Heart left ventricle (tissue), 16 donors: ENCODE results near the gene LAGE3. TPM values are rescaled to one million over a fixed set of nuclear protein-coding genes. Genes with fewer than 3 reads are reported as not detected.

Source experiments
- ATAC-seq, 4 donors: fragments of 200-7000 bp; cut with Tn5 transposase; one replicate each; pipeline ENCODE4 v1.9.1; 2020 to 2022; ENCODE audit warnings: moderate library complexity in 4 of 4, mild to moderate bottlenecking in 3 of 4, moderate number of reproducible peaks in 1 of 4
- DNase-seq, 5 donors: peaks; one replicate each; pipeline ENCODE4 v3.0.0-alpha.2; 2020
- H3K27ac ChIP-seq, 12 donors: fragments of 200-600 bp; sonication (generic) in 4 of 12; one replicate each; pipeline versions ENCODE4 v1.5.0 to v1.8.0; 2016 to 2022; ENCODE audit warnings: mild to moderate bottlenecking in 2 of 12
- H3K27me3 ChIP-seq, 9 donors: fragments of 200-600 bp; sonication (generic) in 2 of 9; one replicate each; pipeline versions ENCODE4 v1.5.1 to v1.8.0; 2016 to 2022; ENCODE audit warnings: mild to moderate bottlenecking in 3 of 9
- H3K36me3 ChIP-seq, 9 donors: fragments of 200-600 bp; sonication (generic) in 2 of 9; one replicate each; pipeline versions ENCODE4 v1.5.0 to v1.8.0; 2018 to 2022; ENCODE audit warnings: mild to moderate bottlenecking in 2 of 9
- H3K4me1 ChIP-seq, 12 donors: fragments of 200-600 bp; sonication (generic) in 4 of 12; one replicate each; pipeline versions ENCODE4 v1.5.0 to v1.8.0; 2016 to 2022; ENCODE audit warnings: mild to moderate bottlenecking in 3 of 12
- H3K4me3 ChIP-seq, 12 donors: fragments of 200-600 bp; sonication (generic) in 4 of 12; one replicate each; pipeline versions ENCODE4 v1.5.0 to v1.8.0; 2017 to 2022; ENCODE audit warnings: mild to moderate bottlenecking in 9 of 12, moderate library complexity in 4 of 12
- H3K9me3 ChIP-seq, 12 donors: fragments of 200-600 bp; sonication (generic) in 4 of 12; one replicate each; pipeline versions ENCODE4 v1.5.0 to v1.8.0; 2016 to 2022; ENCODE audit warnings: mild to moderate bottlenecking in 1 of 12
- CTCF ChIP-seq, 12 donors: fragments of 200-600 bp; sonication (generic) in 4 of 12; IDR thresholded peaks; one replicate each; pipeline versions ENCODE4 v1.5.0 to v1.8.0; 2018 to 2022; ENCODE audit warnings: antibody characterized with exemption in 12 of 12, mild to moderate bottlenecking in 5 of 12
- POLR2A ChIP-seq, 2 donors: fragments of 450-650 bp; IDR thresholded peaks; one replicate each; pipeline ENCODE4 v1.6.1; 2017; ENCODE audit warnings: antibody characterized with exemption in 2 of 2, mild to moderate bottlenecking in 2 of 2, moderate library complexity in 2 of 2
- WGBS, 4 donors: extraction: QIAGEN DNeasy Blood & Tissue Kit in 2 of 4; methylation state at CpG; one replicate each; pipeline versions ENCODE4 v1.1.5 to v1.1.7; 2013 to 2018; 5-methylcytosine and 5-hydroxymethylcytosine counted together
- intact Hi-C, 10 donors: fragments of 100-400 bp; cut with DNase I; formaldehyde crosslinking; loops; one replicate each; pipeline versions ENCODE4 v1.11.1 to v1.14.2; 2022
- polyA plus RNA-seq, 2 donors: library from polyadenylated mRNA; stranded (reverse); fragments of 200-250 nt; gene quantifications; one replicate each; pipeline ENCODE4 v1.2.3, GENCODE V29; 2013
- total RNA-seq, 9 donors: library from RNA; depleted of rRNA in 2 of 9; stranded (reverse); fragments of >200 nt in 2 of 9; fragmentation: NEBNext Ultra II Directional in 3 of 9; extraction: Animal tissue kit (Norgen Biotek cat#: 25700) in 3 of 9; gene quantifications; one replicate each; pipeline versions ENCODE4 v1.1.0 to v1.2.4, GENCODE V29; 2016 to 2023
- donor health status: ischemic (EF 13 %, LVEDD 7.1; RV severe dilation, severe dysfunction).
- donor health status: healthy with polysubstance abuse.
- donor health status: DM: no; HTN: yes; CAD: no.
- donor health status: DM: no; HTN: no; CAD: no.
- donor health status: ischemic (EF 25% LVEDD 6.9; RV normal size, moderate dysfunction).
- donor health status: ischemic (EF 25% LVEDD 5.7; RV mildly dilated, moderate dysfunction).
- donor health status: healthy.
- donor health status: DM: yes; HTN: yes; CAD: no.
- donor health status: ischemic (EF 35%, LVEDD 5.7; RV mildly dilated, moderate dysfunction).
- donor health status: nonischemic (EF 11% LVEDD 7.7; RV severe dilation, severe dysfunction).
- donor health status: DM: yes; HTN: yes; CAD: no.
- donor health status: PGD.
- donor health status: ischemic (EF 29% LVEDD 5.4; RV normal size, mild dysfunction).
- donor health status: nonischemic (EF 23%, LVEDD 6.1; RV moderate dilation, normal function).

LAGE3 gene
- total and polyA plus RNA-seq, 11 donors: 15.1 to 26.8 (median 18.9) TPM

GRCh38 chrX:154460326-154460725, 18.8 kb downstream of the LAGE3 start:
- Histone ChIP-seq H3K27ac (no peak overlapping the region), H3K4me3 (peak overlapping the region in 1 of 12 donors; percentile 64), H3K36me3 (peaks cover 0 to 15% (median 0%) of the 10 kb centered on the region in 9 donors), H3K4me1 (peaks cover 0 to 13% (median 0%) of the 10 kb centered on the region in 12 donors), H3K27me3 (no peaks in the 10 kb centered on the region), H3K9me3 (no peaks in the 10 kb centered on the region)
- ATAC-seq: no peak
- WGBS, 4 donors: 87 to 89% (median 88%) methylated on average over 18 to 26 of the region's 26 CpGs
- TF ChIP-seq POLR2A (IDR thresholded peaks at IDR 0.05): no peak
- TF ChIP-seq CTCF (IDR thresholded peaks at IDR 0.05): no peak
- DNase-seq: peak in 1 of 5 donors; percentile 33
- intact Hi-C loops: no loop called here

GRCh38 chrX:154459832-154460231, 19.2 kb downstream of the LAGE3 start:
- ATAC-seq (peak in 1 of 4 donors; percentile 28), DNase-seq (peak in 1 of 5 donors; percentile 35)
- WGBS, 4 donors: 50 to 73% (median 64%) methylated on average over 10 to 14 of the region's 14 CpGs
- Histone ChIP-seq H3K9me3 (no peaks in the 10 kb centered on the region), H3K4me3 (peak overlapping the region in 6 of 12 donors; percentile 61 to 85 (median 68)), H3K36me3 (peaks cover 0 to 12% (median 0%) of the 10 kb centered on the region in 9 donors), H3K27me3 (no peaks in the 10 kb centered on the region), H3K4me1 (peaks cover 0 to 13% (median 0%) of the 10 kb centered on the region in 12 donors), H3K27ac (peak overlapping the region in 1 of 12 donors; percentile 23)
- no peak for TF ChIP-seq CTCF (IDR thresholded peaks at IDR 0.05)
- TF ChIP-seq POLR2A (IDR thresholded peaks at IDR 0.05): no peak
- intact Hi-C loops: no loop called here

GRCh38 chrX:154458954-154459778, 19.9 kb downstream of the LAGE3 start:
- WGBS, 4 donors: 35 to 79% (median 50%) methylated on average over 14 to 15 of the region's 15 CpGs
- H3K27ac ChIP-seq: peak overlapping the region in 8 of 12 donors; percentile 32 to 73 (median 68)
- intact Hi-C loops: no loop called here

More at GRCh38 chrX:154458954-154459778, 19.9 kb downstream of the LAGE3 start:
- DNase-seq (peak in 4 of 5 donors; percentile 32 to 69 (median 56)), ATAC-seq (peak; percentile 60 to 84 (median 80))
- TF ChIP-seq POLR2A (IDR thresholded peaks at IDR 0.05) (no peak), CTCF (IDR thresholded peaks at IDR 0.05) (no peak)
- Histone ChIP-seq H3K4me3 (peak overlapping the region; percentile 40 to 85 (median 62)), H3K36me3 (peaks cover 0 to 8% (median 0%) of the 10 kb centered on the region in 9 donors), H3K9me3 (no peaks in the 10 kb centered on the region), H3K4me1 (peaks cover 0 to 13% (median 0%) of the 10 kb centered on the region in 12 donors), H3K27me3 (no peaks in the 10 kb centered on the region)
